ENCODE data around the gene ZFPM1.

Gene ZFPM1

GRCh38 chr16:88456356-88457292, 3.5 kb downstream of the ZFPM1 start:
- no peak for TF ChIP-seq CTCF (conservative IDR thresholded peaks at IDR 0.05; ENCODE audit: low read length)
- H3K4me3 ChIP-seq (ENCODE audit: low read length): peak overlapping the region; percentile 50
- no peak for DNase-seq (ENCODE audit: low read depth)

GRCh38 chr16:88458039-88458772, 5.1 kb downstream of the ZFPM1 start:
- no peak for TF ChIP-seq CTCF (conservative IDR thresholded peaks at IDR 0.05; ENCODE audit: low read length)
- H3K4me3 ChIP-seq (ENCODE audit: low read length): no peak overlapping the region
- DNase-seq (ENCODE audit: low read depth): no peak

GRCh38 chr16:88458773-88459235, 5.7 kb downstream of the ZFPM1 start:
- H3K4me3 ChIP-seq (ENCODE audit: low read length): no peak overlapping the region
- DNase-seq (ENCODE audit: low read depth): no peak
- TF ChIP-seq CTCF (conservative IDR thresholded peaks at IDR 0.05; ENCODE audit: low read length): no peak

GRCh38 chr16:88459366-88460073, 6.4 kb downstream of the ZFPM1 start:
- DNase-seq (ENCODE audit: low read depth): no peak

GRCh38 chr16:88460496-88461330, 7.6 kb downstream of the ZFPM1 start:
- TF ChIP-seq CTCF (conservative IDR thresholded peaks at IDR 0.05; ENCODE audit: low read length): no peak
- no peak overlapping the region for H3K4me3 ChIP-seq (ENCODE audit: low read length)
- DNase-seq (ENCODE audit: low read depth): no peak

More at GRCh38 chr16:88459366-88460073, 6.4 kb downstream of the ZFPM1 start:
- H3K4me3 ChIP-seq (ENCODE audit: low read length): no peak overlapping the region
- TF ChIP-seq CTCF (conservative IDR thresholded peaks at IDR 0.05; ENCODE audit: low read length): no peak
